GM10266 (cell line): Measurements from ENCODE around the gene ASTN1.

Experiments
- DNase-seq: peaks from one replicate; pipeline ENCODE4 v3.0.0; 2012; ENCODE audit errors: extremely low spot score
- TF ChIP-seq, protein P1 (sequence below): IDR thresholded peaks from 2 replicates; pipeline ENCODE4 v1.5.1; 2012; ENCODE audit warnings: mild to moderate bottlenecking, low read depth; ENCODE audit not compliant: control insufficient read depth, insufficient read depth; ENCODE audit errors: missing control alignments

The ASTN1 gene

DNA sequence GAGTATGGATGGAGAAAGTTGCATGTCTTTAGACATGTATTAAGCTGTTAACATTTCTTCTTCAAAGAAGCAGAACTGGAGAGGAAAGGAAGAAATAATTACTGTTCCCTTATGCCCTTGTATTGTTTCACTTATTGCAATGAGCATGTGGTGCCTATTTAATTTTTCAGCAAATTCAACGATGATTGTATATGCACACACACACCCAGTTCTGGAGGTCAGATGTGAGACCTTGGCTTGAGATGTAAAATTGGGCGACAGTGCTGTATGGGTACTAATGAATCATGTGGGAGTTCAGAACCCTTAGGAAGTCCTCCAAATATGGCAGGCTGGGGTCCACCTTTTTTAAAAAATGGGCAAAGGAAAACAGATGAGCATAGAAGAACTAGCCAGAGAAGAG, 33.7 kb upstream of the ASTN1 start:
- TF ChIP-seq, protein P1, sequence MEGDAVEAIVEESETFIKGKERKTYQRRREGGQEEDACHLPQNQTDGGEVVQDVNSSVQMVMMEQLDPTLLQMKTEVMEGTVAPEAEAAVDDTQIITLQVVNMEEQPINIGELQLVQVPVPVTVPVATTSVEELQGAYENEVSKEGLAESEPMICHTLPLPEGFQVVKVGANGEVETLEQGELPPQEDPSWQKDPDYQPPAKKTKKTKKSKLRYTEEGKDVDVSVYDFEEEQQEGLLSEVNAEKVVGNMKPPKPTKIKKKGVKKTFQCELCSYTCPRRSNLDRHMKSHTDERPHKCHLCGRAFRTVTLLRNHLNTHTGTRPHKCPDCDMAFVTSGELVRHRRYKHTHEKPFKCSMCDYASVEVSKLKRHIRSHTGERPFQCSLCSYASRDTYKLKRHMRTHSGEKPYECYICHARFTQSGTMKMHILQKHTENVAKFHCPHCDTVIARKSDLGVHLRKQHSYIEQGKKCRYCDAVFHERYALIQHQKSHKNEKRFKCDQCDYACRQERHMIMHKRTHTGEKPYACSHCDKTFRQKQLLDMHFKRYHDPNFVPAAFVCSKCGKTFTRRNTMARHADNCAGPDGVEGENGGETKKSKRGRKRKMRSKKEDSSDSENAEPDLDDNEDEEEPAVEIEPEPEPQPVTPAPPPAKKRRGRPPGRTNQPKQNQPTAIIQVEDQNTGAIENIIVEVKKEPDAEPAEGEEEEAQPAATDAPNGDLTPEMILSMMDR = no peak
- DNase-seq = no peak

DNA sequence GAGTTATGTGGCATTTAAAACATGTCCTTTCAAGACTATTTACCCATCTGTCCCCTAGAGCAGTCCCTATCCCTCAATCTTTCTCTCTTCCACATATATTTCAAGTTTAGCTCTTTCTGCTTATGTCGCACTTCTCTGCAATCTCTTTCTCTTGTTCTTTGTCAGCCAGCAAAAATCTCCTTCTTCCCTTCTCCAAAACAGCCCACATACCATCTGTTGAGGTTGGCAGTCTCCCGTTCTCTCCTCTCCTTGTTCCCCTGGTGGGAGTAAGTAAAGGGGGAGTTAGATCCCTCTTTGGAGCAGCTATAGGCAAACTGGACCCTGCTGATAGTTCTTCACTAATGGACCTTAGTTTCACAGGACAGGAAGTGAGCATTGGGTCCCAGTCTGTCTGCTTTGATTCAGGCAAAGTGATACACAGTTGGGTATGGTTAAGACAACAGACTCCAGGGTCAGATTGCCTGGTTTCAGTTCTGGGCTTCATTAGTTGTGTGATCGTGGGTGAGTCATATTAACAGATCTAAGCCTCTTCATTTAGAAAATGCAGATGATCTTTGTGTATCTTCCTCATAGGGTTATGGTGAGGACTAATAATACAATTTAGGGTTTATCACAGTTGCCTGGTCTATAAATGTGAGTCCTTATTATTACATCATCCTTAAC, 25.9 kb upstream of the ASTN1 start:
- DNase-seq = no peak

DNA sequence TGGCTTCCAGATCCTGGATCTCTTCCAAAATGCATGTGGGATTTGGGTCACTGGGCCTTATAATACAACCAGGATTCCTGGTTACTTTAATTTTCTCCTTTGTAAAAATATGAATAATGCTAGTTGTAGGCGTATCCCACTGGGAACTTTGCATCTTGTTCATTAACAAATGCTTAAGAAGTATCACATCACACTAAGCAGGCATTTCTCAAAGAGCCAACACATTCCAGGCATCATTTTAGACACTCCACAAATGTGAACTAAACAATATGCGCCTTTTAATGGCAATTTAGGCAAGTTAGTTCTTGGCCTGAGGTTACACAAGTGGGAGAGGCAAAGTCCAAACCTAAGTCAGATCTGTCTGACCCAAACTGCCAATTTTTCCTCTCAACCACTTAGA, 22.1 kb upstream of the ASTN1 start:
- TF ChIP-seq, protein P1 = no peak
- DNase-seq = no peak

More for the DNA sequence above, 25.9 kb upstream of the ASTN1 start:
- TF ChIP-seq, protein P1 = no peak

DNA sequence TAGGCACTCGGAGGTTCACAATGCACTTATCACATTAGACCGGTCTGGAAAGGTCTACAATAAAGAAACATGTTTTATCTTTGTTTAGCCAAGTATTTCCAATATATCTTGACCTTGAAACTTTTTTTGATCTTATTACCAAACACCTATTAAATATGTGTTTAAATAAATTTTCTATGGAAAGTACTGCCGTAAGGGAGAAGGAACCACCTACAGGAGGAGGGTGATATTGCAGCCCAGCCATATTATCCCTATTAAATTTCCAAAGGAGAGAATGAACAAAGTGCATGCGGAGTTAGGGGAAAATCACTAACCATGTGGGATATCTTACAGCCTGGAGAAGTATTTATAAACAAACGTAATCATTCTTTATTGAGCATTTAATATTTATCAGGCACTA, 20.7 kb upstream of the ASTN1 start:
- TF ChIP-seq, protein P1 = no peak
- DNase-seq = no peak

DNA sequence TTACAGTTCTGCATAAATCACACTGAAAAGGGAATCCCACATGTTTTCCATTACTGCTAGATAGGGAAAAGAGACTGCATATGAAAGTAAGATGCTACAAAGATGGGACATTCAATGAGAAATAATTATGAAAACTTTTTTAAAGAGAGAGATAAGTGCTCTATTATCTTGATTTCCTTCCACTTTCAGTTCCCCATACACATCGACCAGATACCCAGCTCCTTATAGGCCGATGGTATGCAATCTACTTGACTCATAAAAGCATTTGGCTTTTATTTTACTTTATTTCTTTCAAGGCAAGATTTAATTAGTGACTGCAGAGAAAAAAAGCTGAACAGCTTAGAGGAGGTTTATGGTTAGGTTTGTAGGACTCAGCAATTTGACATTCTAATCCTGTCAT, 19.3 kb upstream of the ASTN1 start:
- DNase-seq = no peak
- TF ChIP-seq, protein P1 = no peak

DNA sequence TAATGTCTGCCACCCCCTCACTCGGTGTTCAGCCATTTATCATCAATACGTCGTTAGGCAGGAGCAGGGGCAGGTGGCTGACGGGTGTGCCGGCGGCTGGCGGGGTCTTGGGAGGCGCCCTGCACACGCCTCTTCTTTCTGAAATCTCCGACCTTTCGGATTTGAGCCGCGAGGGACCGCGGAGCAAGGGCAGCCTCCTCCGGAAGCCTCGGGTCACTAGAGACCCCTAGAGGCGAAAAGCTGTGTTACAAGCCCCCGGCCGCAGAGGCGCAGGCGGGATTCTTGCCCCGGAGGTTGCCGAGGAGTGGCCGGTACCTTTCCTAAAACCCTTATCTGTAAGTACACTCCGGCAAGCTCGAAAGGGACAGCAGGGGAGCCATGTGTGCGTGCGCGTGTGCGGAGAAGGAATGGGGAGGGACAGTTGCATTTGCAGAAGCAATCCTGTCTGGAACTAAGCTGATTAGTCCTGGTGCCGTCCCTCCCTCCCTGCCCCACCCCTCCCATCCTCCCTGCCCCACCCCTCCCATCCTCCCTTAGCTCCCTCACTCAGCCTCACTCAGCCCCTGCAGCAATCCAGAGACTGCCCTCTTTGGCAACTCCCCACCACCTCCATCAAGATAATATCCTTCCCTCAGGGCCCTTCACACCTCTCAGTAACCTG, 17.2 kb upstream of the ASTN1 start:
- TF ChIP-seq, protein P1 = peak; percentile 65
- peak; percentile 74 for DNase-seq

DNA sequence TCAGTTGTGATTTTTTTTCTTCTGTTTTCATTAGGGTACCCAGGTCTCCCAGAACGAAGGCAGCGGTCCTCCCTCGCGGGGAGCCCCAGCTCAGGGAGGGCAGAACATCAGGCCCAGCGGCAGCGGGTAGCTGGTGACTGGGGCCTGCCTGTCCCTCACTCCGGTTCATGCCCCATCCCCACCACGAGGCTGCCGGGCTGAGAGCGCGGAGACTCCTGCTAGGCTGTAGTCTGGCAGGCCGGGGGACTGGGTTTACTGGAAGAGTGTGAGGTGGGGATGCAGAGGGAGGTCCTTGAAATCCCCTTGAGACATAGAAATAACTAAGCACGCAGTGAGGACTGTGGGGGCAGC, 16.7 kb upstream of the ASTN1 start:
- no peak for DNase-seq
- TF ChIP-seq, protein P1 = no peak
